NCI-H1048 (cell line): ENCODE data around the gene TRMO.
A peak's percentile ranks its signal among the peaks of the same experiment; 100 is the strongest.
"Not testable (repeated sequence)": the region's sequence is repeated elsewhere in the genome, so short reads cannot be mapped to it uniquely, and the experiment has no call there.

ENCODE experiments used
- DNase-seq: peaks from one replicate; lab custom pipeline; 2025; lab: John Stamatoyannopoulos, UW

TRMO gene, protein sequence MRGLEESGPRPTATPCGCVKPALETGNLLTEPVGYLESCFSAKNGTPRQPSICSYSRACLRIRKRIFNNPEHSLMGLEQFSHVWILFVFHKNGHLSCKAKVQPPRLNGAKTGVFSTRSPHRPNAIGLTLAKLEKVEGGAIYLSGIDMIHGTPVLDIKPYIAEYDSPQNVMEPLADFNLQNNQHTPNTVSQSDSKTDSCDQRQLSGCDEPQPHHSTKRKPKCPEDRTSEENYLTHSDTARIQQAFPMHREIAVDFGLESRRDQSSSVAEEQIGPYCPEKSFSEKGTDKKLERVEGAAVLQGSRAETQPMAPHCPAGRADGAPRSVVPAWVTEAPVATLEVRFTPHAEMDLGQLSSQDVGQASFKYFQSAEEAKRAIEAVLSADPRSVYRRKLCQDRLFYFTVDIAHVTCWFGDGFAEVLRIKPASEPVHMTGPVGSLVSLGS

DNA sequence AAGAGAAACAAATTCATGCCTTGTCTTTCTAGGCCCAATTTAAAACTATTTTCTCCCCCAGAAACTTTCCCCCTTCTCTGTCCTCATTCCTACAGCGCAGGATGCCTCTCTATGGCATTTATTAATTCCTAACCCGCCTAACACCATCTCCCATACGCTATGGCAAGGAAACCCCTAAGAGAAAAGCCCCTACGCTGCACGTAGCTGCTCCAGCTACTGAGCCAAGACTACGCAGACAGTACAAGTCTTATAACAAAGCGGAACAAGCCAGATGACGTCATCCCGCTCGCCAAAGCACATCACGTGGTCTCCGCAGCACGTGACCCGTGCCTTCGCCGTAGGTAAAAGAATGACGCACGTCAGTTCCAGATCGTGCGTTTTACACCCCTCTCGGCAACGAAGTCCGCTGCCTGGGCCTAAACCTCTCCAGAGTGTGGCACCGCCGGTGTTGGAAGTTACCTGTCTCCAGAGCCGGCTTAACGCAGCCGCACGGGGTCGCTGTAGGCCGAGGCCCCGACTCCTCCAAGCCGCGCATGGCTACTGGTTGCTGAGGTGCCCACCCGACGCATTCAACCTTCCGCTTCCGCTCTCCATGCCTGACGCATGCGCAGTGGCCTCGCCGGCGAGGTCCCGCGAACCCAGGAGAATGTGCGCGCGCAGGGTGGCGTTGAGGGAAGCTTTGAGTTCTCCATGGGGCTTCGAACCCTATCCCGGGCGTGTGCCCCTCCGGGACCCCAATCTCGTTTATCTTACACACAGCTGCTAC is at the start of gene TRMO:
Gene TRMO, minus strand, starts transcription at position 542 of the 766 bp plus-strand sequence. Its CDS starts 7 bp downstream, at position 535.
- peak; percentile 97 for DNase-seq

DNA sequence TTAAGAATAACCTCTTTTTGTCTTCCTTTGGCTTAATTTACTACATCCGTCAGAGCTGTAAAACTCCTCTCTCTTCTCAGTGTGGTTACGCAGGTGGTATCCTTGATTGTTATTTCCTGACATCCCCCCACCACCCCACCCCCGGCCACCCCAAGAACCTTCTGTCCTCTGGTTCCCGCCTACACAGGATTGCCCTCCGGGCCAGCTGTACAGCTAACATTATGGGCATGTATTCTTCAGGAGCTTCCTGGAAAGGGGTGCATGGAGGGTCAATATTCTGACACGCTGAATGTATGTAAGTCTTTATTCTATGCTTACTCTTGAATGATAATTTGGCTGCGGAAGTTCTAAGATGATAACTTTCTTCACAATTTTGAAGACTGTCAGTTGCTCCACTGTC is 47.9 kb upstream of the TRMO start:
- DNase-seq, result no peak

DNA sequence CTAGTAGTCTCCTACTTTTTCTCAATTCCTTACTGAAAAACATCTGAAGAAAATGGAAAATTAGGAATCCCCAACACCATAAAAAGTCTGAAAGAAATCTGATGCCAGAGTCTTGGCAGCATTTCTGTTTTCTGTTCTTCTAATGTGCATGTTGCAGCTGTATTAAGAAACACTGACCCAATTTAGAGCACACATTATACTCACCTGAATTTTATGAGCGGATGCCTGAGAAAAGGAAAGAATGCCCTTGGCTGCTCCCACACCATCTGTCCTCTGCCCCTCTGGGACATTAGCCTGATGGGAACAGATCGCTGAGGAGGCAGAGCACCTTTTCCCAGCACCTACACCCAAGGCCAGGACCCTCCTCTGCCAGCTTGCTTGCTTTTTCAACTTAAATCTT is 46.7 kb upstream of the TRMO start:
- no peak for DNase-seq

DNA sequence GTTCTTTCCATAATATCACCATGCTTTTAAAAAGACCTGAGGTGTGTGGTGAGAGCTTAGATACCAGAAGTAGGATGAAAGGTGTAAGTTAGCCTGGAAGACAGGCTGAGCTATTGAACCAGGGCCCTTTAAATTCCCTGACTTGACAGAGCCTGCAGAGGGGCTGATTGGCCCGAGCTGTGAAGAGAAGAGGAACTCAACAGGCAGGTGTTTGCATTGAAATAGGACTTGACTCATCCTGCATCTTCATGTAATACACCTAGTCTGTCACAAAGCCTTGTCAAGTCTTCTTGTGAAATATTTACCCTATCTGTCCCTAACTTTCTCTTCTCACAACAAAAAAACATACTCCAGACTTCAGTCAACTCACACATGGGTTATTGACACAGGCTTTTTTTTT is 44.2 kb upstream of the TRMO start:
- no peak for DNase-seq

DNA sequence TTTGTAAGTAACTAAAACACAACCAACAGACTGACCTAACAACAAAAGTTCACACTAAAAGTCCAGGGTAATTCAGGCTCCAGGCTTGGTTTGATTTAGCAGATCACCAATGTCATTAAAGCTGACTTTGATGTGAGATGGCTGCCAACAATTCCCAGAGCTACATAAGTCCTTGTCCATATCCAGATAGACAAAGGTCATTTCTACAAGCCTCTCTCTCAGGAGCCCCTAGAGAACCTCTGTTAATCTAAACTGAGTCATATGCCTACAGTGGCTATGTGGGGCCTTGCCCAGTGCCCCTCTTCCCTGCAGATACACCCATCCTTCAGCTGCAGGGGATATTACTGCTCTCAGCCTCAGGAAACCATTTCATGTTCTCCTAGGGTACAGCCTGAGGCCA is 42.6 kb upstream of the TRMO start:
- no peak for DNase-seq

DNA sequence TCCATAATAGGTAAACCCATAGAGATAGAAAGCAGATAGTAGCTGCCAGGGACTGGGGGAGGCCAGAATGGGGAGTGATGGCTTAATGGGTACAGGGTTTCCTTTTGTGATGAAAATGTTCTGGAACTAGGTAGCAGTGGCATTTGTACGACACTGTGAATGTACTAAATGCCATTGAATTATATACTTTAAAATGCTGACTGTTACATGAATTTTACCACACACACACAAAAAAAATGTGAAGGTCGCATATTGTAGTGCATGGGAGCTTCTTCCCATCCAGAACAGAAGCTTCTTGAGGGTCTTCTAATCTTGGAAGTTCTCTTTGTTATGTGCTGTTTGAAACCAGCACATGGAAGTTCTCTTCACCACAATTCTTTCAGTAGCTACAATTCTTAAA is 40.9 kb upstream of the TRMO start:
- DNase-seq, result no peak

DNA sequence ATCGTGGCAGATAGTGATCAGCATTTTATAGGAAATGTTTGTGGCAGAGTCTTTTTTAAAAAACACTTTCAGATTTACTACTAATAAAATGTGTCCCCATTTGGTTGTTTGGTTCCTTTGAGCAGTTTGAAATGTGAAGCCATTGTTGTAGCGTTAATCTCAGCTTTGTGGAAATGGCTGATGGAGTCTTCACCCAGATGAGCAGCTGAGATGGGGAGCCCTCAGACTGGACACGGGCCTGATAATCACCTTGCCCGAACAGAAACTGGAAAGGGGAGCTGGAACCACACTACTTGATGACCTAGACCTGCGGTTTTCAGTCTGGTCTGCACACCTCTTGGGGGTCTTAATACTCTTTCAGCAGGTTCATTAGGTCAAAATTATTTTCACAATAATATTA is 40.3 kb upstream of the TRMO start:
- no peak for DNase-seq

DNA sequence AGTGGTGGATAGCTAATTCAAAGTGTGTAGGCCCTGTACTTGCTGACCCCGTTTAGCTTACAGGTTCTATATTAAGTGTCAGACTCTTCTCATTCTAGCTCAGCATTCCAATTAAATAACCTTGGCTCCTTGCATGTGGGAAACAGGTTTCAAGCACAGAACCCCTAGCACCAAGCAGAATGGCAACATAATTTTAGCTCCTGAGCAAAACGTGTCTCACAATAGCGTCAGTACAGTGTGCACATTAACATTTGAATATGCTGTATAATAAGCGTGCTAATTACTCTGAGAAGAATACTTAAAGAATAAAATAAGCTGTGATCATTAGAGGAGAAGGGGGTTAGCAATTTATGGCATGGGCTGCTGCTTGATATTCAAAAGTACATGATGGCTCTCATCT is 39.8 kb upstream of the TRMO start:
- no peak for DNase-seq

DNA sequence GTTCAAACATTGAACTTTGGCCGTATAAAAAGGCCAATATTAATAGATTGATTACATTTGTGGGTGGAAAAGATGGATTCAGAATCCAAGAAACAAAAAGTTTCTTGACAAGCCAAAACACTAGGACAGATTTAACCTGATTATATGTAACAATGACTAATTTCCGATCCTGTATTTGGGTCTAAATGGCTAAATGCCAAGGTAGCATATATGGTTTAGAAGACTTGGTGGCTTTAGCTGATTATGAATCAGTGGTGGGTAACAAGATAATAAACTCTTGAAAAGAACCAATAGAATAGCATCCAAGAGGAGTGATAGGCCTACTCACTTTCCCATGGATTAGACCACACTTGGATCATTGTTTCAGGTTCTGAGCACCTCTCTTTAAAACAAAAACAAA is 39.1 kb upstream of the TRMO start:
- no peak for DNase-seq

DNA sequence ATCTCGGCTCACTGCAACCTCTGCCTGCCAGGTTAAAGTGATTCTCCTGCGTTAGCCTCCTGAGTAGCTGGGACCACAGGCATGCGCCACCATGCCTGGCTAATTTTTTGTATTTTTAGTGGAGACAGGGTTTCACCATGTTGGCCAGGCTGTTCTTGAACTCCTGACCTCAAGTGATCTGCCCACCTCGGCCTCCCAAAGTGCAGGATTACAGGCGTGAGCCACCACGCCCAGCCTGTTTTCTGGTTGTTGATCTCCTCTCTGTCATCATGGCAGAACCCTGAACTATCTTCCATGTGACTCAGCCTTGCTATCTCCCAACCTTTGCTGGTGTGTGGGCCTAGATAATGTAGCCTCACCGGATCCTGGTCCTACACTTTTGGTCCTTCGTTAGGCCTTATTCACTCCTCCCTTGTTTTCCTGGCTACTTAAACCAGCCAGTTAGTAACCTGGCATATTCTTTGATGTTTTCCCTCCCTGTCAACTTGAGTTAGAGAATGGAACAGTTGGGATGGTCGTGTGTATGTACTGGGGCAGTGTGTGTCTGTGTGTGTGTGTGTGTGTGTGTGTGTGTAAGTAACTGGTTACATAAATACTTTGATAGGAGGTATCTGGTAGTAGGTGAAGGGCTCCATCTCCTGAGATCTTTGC is 38.5 kb upstream of the TRMO start:
- DNase-seq, result not testable (repeated sequence)

DNA sequence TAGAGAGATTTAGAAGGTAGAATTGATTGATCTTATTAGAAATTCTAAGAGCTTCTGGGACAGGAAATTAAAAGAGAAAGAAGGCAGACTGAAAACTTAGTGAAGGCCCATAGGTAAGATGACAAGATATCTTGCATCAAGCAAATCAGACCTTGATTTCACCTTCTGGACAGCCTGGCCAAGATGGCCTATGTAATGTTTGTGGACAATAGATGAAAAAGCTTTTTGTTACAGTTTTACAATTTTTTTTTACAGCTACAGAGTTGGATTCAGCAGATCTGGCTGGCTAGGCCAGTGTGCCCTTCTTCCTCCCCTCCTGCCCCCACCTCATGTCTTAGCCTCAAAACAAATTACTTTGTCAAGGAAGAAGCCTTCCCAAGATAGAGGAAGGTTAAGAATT is 37.3 kb upstream of the TRMO start:
- no peak for DNase-seq

DNA sequence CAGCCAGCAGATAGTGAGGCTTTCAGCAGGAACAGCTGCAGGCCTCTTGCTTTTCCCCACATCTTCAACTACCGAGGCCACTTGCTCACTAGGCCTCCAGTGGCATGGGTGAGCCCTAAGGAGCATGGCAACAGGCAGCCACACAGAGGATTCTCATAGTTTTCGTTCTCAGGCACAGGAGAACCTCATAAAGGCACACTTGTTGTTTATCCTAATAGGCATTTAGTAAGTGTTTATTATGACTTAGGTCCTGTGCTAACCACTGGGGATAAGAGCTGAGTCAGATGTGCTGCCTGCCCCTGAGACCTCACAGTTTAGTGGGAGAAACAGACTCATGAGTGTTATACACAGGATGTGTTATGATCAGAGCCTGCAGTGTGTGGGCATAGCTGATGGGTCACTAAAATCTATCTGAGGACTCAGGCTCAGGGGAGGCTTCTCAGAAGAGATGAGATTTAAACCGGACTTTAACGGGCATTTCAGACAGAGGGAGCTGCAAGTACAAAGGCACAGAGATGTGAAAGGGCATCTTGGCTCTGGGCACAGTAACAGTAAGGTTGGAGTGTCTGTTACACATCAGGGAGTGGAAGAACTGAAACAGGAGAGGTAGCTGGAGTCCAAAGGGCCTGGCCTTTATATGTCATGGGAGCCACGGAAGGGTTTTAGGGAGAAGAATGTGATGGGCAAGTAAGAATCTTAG is 36.7 kb upstream of the TRMO start:
- DNase-seq, result no peak

DNA sequence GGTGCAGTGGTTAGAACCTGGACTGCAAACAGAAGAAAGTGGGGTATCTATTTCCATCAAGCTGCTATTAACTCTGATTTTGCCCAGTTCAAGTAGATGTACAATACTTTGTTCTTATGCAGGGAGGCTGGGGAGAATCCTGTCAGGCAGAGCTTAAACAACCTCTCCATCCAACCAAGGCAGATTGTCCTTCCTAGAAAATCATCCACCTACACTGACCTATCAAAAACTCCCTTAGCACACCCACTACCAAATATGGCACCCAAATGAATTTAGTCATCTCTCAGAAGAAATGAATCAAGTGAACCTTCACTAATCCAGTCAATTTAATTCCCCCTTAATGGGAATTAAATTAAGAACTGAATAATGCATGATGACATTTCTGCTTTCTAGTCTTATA is 34.0 kb upstream of the TRMO start:
- no peak for DNase-seq

DNA sequence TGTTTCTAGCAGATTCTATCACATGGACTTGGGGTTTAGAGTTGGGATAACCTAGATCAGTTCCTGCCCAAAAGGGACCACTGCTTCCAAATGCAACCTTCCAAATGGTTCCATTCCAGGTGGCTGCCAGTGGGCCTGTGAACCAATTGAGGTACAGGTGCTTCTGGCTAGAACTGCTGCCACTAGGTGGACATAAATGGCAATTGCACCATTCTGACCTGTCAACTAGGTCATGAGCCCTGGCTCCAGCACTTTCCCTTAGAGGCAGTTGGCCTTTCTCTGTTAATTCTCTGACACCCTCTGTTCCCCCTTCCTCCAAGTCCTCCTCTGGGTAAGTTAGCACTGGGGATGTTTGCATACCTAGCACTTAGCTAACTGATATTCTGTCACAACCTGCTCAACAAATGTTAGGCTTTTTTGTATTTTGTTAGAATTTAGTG is 32.3 kb upstream of the TRMO start:
- peak; percentile 10 for DNase-seq

DNA sequence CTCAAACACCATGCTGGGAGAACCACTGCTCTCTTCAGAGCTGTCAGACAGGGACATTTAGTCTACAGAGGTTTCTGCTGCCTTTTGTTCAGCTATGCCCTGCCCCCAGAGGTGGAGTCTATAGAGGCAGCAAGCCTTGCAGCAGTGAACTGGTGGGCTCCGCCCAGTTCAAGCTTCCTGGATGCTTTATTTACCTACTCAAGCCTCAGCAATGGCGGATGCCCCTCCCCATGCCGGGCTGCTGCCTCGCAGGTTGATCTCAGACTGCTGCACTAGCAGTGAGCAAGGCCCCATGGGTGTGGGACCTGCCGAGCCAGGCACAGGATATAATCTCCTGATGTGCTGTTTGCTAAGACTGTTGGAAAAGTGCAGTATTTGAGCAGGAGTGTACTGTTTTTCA is 28.6 kb upstream of the TRMO start:
- not testable (repeated sequence) for DNase-seq

DNA sequence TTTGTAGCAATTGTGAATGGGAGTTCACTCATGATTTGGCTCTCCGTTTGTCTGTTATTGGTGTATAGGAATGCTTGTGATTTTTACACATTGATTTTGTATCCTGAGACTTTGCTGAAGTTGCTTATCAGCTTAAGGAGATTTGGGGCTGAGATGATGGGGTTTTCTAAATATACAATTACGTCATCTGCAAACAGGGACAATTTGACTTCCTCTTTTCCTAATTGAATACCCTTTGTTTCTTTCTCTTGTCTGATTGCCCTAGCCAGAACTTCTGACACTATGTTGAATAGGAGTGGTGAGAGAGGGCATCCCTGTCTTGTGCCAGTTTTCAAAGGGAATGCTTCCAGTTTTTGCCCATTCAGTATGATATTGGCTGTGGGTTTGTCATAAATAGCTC is 24.8 kb upstream of the TRMO start:
- not testable (repeated sequence) for DNase-seq

DNA sequence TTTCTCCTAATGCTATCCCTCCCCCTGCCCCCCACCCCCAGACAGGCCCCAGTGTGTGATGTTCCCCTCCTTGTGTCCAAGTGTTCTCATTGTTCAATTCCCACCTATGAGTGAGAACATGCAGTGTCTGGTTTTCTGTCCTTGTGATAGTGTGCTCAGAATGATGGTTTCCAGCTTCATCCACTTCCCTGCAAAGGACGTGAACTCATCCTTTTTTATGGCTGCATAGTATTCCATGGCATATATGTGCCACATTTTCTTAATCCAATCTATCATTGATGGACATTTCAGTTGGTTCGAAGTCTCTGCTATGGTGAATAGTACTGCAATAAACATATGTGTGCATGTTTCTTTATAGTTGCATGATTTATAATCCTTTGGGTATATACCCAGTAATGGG is 23.2 kb upstream of the TRMO start:
- DNase-seq, result not testable (repeated sequence)

DNA sequence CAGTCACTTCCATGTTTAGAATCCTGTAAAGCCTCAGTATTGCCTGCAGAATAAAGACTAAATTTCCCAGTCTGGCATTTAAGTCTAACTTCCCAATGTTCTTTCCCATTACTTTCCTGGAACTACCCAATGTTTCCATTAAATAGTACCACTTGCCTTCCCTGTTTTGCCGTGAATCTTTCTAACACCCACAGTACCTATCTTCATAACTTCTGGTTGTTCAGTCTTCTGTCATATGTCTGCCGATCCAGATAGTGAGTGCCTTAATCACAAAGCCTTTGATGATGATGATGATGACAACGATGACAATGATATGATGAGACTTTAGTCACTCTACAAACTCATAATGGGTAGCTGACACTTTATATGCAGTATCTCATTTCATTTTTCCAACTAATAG is 22.3 kb upstream of the TRMO start:
- no peak for DNase-seq

DNA sequence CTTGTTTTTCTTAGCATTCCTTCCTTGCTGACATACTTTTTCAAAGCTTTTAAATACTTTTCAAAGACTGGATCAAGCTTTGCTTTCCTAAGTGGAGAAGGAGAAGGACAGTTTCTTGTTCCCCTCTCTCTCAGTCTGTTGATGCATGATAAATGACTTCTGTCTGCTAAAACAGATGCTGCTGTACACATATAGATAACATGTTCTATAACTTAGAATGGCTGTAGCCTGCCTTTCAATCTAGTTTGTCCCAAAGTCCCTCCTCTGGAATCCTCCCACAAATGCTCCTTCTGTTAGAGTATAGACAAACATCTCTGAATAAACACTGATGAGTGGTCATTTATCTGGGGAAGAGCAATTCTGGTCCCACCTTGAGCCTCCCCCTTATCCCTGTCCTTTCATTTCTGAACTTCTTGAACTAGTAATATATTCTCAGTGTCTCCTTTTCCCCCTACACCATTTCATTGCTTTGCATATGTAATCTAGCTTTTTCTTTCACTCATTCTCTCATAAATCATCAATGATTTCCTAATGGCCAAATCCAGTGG is 21.1 kb upstream of the TRMO start:
- DNase-seq, result no peak

DNA sequence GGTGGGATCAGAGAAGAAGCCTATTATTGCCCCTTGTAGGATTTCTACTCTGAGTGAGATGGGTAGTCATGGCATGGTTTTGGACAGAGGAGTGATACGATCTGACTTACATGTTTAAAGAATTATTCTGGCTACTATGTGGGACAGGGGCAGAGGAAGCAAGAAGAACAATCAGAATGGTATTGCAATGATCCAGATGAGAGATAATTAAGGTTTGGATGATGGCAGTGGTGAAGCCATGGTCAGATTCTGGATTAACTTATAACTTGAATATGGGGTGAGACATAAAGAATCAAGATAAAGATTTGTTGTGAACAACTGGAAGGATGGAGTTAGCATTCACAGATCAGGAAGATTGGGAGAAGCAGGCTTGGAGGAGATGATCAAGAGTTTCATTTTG is 19.0 kb upstream of the TRMO start:
- DNase-seq, result no peak

DNA sequence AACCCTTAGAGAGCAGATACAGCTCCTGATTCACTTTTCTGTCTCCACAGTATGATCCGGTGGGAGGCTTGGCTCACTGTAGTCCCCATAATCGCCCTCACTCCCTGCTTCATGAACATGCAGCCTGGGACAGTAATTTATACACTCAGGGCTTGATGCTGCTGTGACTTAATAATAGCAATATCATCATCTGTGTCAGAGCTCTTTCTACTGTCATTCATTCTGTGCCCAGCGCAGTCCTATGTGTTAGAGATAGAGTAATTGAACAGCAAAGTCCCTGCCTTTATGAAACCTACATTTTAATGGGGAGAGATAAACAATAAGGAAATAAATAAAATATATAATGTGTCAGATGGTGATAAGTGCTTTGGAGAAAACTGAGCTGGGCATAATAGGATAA is 18.4 kb upstream of the TRMO start:
- no peak for DNase-seq

DNA sequence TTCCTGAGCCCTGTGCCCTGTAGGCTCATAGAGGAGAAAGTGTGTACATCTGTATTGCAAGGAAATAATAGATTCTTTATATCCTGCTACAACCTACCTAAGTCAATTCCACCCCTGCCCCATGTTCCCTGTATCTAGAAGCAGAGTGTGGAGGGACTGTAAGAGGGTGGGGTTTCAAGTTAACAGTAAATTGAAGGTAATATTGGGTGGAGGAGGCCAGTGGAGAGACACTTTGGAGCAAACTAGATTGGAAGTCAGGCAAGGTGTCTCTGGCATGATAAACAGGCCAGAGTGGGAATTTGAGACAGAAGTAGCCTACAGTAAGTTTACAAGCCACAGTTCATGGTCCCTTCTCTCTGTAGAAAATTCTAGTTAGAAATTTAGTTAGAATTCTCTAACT is 17.9 kb upstream of the TRMO start:
- DNase-seq, result no peak
